B cell (primary cell): ENCODE data around the gene XG. TPM values are rescaled to one million over a fixed set of nuclear protein-coding genes. Genes with fewer than 3 reads are reported as not detected.
"Not testable (repeated sequence)": the region's sequence is repeated elsewhere in the genome, so short reads cannot be mapped to it uniquely, and the experiment has no call there.

Experiments
- ATAC-seq: fragments of 200-7000 bp; cut with Tn5 transposase; one replicate; pipeline ENCODE4 v1.10.0; 2021; ENCODE audit warnings: low read depth, mild to moderate bottlenecking, moderate number of reproducible peaks, moderate library complexity
- CTCF ChIA-PET: fragments of 350-600 bp; sonication (Branson Sonifier 250); formaldehyde crosslinking; loops from one replicate; lab custom pipeline; 2021; ENCODE audit warnings: antibody characterized with exemption, inconsistent platforms; lab: Charles Lee
- POLR2A ChIA-PET: fragments of 350-600 bp; sonication (Branson Sonifier 250); formaldehyde crosslinking; loops from one replicate; lab custom pipeline; 2021; ENCODE audit warnings: antibody characterized with exemption; lab: Charles Lee
- DNase-seq: peaks from one replicate; pipeline ENCODE4 v3.0.0; 2013
- H2AFZ ChIP-seq: 2 replicates; pipeline ENCODE4 v1.6.1; 2012; ENCODE audit warnings: mild to moderate bottlenecking, low read depth, low read length; ENCODE audit not compliant: insufficient read depth, poor library complexity, severe bottlenecking
- H3K27ac ChIP-seq, 2 donors: 1 replicate in 1 of 2; 2 replicates in 1 of 2; pipeline ENCODE4 v1.5.1; 2012 to 2013; ENCODE audit warnings: low read length in 2 of 2, mild to moderate bottlenecking in 2 of 2, moderate library complexity in 1 of 2
- H3K27me3 ChIP-seq, 4 experiments: fragments of 200-600 bp in 1 of 4; sonication (generic) in 1 of 4; replicated peaks in 1 of 4; 1 replicate in 2 of 4; 2 replicates in 2 of 4; pipeline versions ENCODE4 v1.6.1 to v1.7.0; 2013 to 2016; ENCODE audit warnings: low read length in 3 of 4, mild to moderate bottlenecking in 2 of 4, mixed read lengths in 1 of 4, moderate library complexity in 1 of 4; ENCODE audit not compliant: insufficient read depth in 4 of 4, control insufficient read depth in 3 of 4; ENCODE audit errors: control extremely low read depth in 1 of 4
- H3K36me3 ChIP-seq, 2 experiments: replicated peaks in 1 of 2; 1 replicate in 1 of 2; 2 replicates in 1 of 2; pipeline versions ENCODE4 v1.6.1 to v1.7.1; 2013; ENCODE audit warnings: low read length in 1 of 2; ENCODE audit not compliant: insufficient read depth in 2 of 2, control insufficient read depth in 1 of 2; ENCODE audit errors: control extremely low read depth in 1 of 2, extremely low read depth in 1 of 2
- H3K4me1 ChIP-seq, 2 donors: fragments of 200-600 bp in 1 of 2; sonication (generic) in 1 of 2; 1 replicate in 1 of 2; 2 replicates in 1 of 2; pipeline versions ENCODE4 v1.5.1 to v1.6.1; 2013 to 2017; ENCODE audit warnings: low read length in 2 of 2; ENCODE audit not compliant: control insufficient read depth in 2 of 2, insufficient read depth in 2 of 2
- H3K4me2 ChIP-seq: replicated peaks from 2 replicates; pipeline ENCODE3; 2012; ENCODE audit warnings: mild to moderate bottlenecking, low read depth, low read length; ENCODE audit not compliant: poor library complexity, severe bottlenecking
- H3K4me3 ChIP-seq, 5 experiments: fragments of 200-600 bp in 1 of 5; sonication (generic) in 1 of 5; 1 replicate in 3 of 5; 2 replicates in 2 of 5; pipeline versions ENCODE4 v1.5.1 to v1.7.0; 2011 to 2016; ENCODE audit warnings: low read length in 4 of 5, mild to moderate bottlenecking in 4 of 5, low read depth in 2 of 5, control low read depth in 1 of 5, moderate library complexity in 1 of 5; ENCODE audit not compliant: insufficient read depth in 1 of 5; ENCODE audit errors: control extremely low read depth in 1 of 5, extremely low read depth in 1 of 5
- H3K79me2 ChIP-seq: fragments of 200-600 bp; sonication (generic); one replicate; pipeline ENCODE4 v1.6.0; 2016; ENCODE audit warnings: low read length; ENCODE audit not compliant: control insufficient read depth, insufficient read depth
- H3K9ac ChIP-seq: fragments of 200-600 bp; sonication (generic); 2 replicates; pipeline ENCODE4 v1.6.1; 2017; ENCODE audit warnings: mild to moderate bottlenecking, low read length, moderate library complexity
- H3K9me3 ChIP-seq, 3 donors: one replicate each; pipeline versions ENCODE4 v1.6.1 to v1.7.1; 2013; ENCODE audit warnings: low read length in 2 of 3; ENCODE audit not compliant: control insufficient read depth in 2 of 3, insufficient read depth in 1 of 3; ENCODE audit errors: control extremely low read depth in 1 of 3
- H4K20me1 ChIP-seq: 2 replicates; pipeline ENCODE4 v1.6.0; 2012; ENCODE audit warnings: mild to moderate bottlenecking, low read length; ENCODE audit not compliant: insufficient read depth, control insufficient read depth, poor library complexity, severe bottlenecking
- H3K27ac Mint-ChIP-seq: one replicate; pipeline ENCODE4 v1.8.0; 2021; ENCODE audit warnings: mixed read lengths
- H3K27me3 Mint-ChIP-seq: one replicate; pipeline ENCODE4 v1.8.0; 2021; ENCODE audit warnings: mixed read lengths
- H3K4me1 Mint-ChIP-seq: one replicate; pipeline ENCODE4 v1.8.0; 2021; ENCODE audit warnings: mixed read lengths
- H3K4me3 Mint-ChIP-seq: one replicate; pipeline ENCODE4 v1.8.0; 2021; ENCODE audit warnings: mixed read lengths
- H3K9me3 Mint-ChIP-seq: one replicate; pipeline ENCODE4 v1.8.0; 2022; ENCODE audit warnings: mixed read lengths; ENCODE audit not compliant: insufficient read depth
- WGBS: methylation state at CpG from one replicate; pipeline ENCODE4 v1.1.5; 2013; ENCODE audit warnings: missing lambda C conversion rate; ENCODE audit not compliant: insufficient coverage; 5-methylcytosine and 5-hydroxymethylcytosine counted together
- intact Hi-C: fragments of 100-400 bp; cut with micrococcal nuclease; formaldehyde crosslinking; loops from one replicate; pipeline ENCODE4 v1.10.0; 2022
- polyA plus RNA-seq: library from polyadenylated mRNA; depleted of rRNA; stranded (reverse); fragments of >200 nt; gene quantifications from 2 replicates; pipeline ENCODE4 v1.2.3, GENCODE V29; 2012
- total RNA-seq, 2 donors: library from RNA; stranded (reverse); fragments of 120-200 nt in 1 of 2; gene quantifications; 1 replicate in 1 of 2; 2 replicates in 1 of 2; pipeline versions ENCODE4 v1.2.3 to v1.2.4, GENCODE V29; 2013 to 2022

Gene XG
- total and polyA plus RNA-seq, 2 donors (not counting 1 experiment from before 2014, with no cell fraction given): 0.03 TPM; not detected in 1

GRCh38 chrX:2804106-2804843 lies 52.4 kb downstream of the XG start:
- POLR2A ChIA-PET, H2AFZ ChIP-seq, DNase-seq, H3K4me3 ChIP-seq, H3K27me3 ChIP-seq, H3K4me1 Mint-ChIP-seq, H3K4me1 ChIP-seq, H3K27ac ChIP-seq, H3K27ac Mint-ChIP-seq, H4K20me1 ChIP-seq, H3K9me3 ChIP-seq, H3K4me3 Mint-ChIP-seq, H3K36me3 ChIP-seq, H3K9ac ChIP-seq, H3K4me2 ChIP-seq, H3K79me2 ChIP-seq, H3K9me3 Mint-ChIP-seq, ATAC-seq, H3K27me3 Mint-ChIP-seq, CTCF ChIA-PET, intact Hi-C loops: not testable (repeated sequence)
- WGBS: 85% methylated on average over 5 of the region's 18 CpGs

GRCh38 chrX:2804858-2805257 lies 53.0 kb downstream of the XG start:
- H3K4me3 ChIP-seq, H3K9me3 Mint-ChIP-seq, H3K79me2 ChIP-seq, DNase-seq, H3K4me1 ChIP-seq, H2AFZ ChIP-seq, H3K9ac ChIP-seq, CTCF ChIA-PET, H3K27me3 Mint-ChIP-seq, H3K4me3 Mint-ChIP-seq, intact Hi-C loops, H3K4me2 ChIP-seq, H3K36me3 ChIP-seq, POLR2A ChIA-PET, H3K27ac Mint-ChIP-seq, H3K9me3 ChIP-seq, H4K20me1 ChIP-seq, H3K27me3 ChIP-seq, H3K27ac ChIP-seq, ATAC-seq, H3K4me1 Mint-ChIP-seq: not testable (repeated sequence)
- whole genome bisulfite sequencing: 99% methylated on average over 8 of the region's 20 CpGs
